Fibroblast of villous mesenchyme (primary cell): ENCODE measurements around the gene GPRC5B. TPM values are rescaled to one million over a fixed set of nuclear protein-coding genes. Genes with fewer than 3 reads are reported as not detected.

ENCODE experiments used
- DNase-seq: peaks from one replicate; pipeline ENCODE4 v3.0.0-alpha.2; 2010; ENCODE audit warnings: low read depth
- H3K4me3 ChIP-seq: 2 replicates; pipeline ENCODE4 v1.5.1; 2011; ENCODE audit warnings: low read depth, mild to moderate bottlenecking, low read length
- total RNA-seq: library from RNA; depleted of rRNA; stranded (reverse); fragments of >200 nt; gene quantifications from 2 replicates; pipeline ENCODE4 v1.2.3, GENCODE V29; 2012
- TF ChIP-seq, protein P1 (sequence below): IDR thresholded peaks from 2 replicates; pipeline ENCODE4 v1.5.1; 2012; ENCODE audit warnings: low read depth, mild to moderate bottlenecking, low read length; ENCODE audit not compliant: insufficient read depth

GPRC5B gene
- total RNA-seq, 1 donor: 21.6 TPM

DNA sequence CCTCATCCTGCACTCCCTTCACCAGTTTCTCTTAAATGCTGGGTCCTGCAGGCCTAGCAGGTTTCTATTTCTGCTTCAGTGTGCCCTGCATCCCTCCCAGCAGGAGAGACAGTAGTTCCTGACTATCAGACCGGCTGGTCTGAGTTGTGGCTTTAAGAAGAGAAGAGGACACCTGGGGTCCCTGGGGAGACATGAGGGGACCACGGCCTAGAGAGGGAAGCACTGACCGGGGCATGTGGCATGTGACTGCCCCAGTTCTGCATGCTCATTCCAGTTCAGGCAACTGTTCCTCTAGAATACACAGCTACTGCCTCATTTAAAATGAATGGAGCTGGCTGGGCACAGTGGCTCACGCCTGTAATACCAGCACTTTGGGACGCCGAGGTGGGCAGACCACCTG lies 61.3 kb downstream of the GPRC5B start:
- no peak for DNase-seq
- H3K4me3 ChIP-seq: no peak overlapping the region
- TF ChIP-seq, protein P1, sequence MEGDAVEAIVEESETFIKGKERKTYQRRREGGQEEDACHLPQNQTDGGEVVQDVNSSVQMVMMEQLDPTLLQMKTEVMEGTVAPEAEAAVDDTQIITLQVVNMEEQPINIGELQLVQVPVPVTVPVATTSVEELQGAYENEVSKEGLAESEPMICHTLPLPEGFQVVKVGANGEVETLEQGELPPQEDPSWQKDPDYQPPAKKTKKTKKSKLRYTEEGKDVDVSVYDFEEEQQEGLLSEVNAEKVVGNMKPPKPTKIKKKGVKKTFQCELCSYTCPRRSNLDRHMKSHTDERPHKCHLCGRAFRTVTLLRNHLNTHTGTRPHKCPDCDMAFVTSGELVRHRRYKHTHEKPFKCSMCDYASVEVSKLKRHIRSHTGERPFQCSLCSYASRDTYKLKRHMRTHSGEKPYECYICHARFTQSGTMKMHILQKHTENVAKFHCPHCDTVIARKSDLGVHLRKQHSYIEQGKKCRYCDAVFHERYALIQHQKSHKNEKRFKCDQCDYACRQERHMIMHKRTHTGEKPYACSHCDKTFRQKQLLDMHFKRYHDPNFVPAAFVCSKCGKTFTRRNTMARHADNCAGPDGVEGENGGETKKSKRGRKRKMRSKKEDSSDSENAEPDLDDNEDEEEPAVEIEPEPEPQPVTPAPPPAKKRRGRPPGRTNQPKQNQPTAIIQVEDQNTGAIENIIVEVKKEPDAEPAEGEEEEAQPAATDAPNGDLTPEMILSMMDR: no peak

DNA sequence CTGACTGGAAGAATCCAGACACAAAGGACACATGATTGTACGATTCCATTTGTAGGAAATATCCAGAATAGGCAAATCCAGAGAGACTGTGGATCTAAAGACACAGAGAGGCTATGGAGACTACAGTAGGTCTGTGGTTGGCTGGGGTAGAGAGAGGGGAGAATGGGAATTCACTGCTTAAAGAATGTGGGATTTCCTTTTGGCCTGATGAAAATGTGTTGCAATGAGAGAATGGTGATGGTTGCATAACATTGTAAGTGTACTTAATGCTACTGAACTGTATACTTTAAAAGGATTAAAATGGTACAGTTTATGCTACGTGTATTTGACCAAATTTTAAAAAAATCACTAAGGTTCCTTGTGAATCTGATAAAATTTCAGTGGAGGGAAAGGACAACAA lies 62.1 kb downstream of the GPRC5B start:
- DNase-seq: peak; percentile 92
- TF ChIP-seq, protein P1: no peak
- no peak overlapping the region for H3K4me3 ChIP-seq

DNA sequence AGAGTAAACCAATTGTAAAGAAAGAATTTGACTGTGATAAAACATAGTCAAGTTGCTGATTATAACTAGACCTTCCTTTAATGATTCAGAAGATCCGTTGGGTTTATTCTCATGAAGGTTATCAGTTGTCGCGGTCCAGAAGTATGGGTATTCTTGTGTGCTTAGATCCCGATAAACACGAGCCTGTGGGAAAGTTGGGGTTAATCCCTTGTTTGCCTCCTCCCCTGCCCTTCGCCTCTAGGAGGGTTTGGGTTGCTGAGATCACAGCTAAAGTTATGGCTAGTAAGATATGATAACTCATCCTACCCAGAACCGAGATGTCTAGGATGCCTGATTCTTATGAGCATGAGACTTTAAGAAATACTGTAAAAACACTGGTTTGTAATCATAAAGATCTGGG lies 66.8 kb downstream of the GPRC5B start:
- DNase-seq: peak; percentile 94
- TF ChIP-seq, protein P1: no peak
- H3K4me3 ChIP-seq: no peak overlapping the region

DNA sequence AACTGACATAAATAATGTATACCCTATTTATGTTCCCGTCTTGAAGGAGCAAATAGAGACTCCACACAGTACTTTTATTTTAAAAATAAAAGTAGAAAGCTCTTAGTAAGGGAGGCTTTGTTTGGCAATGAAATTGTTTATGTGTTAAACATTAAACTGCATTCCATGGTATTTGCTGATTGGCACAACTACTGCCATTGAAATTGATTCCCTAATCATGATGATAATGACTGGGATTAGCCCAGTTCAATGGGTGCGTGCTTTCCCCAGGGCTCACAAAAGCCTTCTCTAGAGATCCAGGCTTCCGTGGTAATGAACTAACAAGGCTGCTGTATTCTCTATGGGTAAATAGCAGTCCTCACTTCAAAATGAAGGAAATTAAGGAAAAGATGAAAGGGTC lies 67.5 kb downstream of the GPRC5B start:
- peak; percentile 29 for DNase-seq
- H3K4me3 ChIP-seq: no peak overlapping the region
- TF ChIP-seq, protein P1: no peak

GRCh38 chr16:19815418-19815817 lies 69.2 kb downstream of the GPRC5B start:
- no peak overlapping the region for H3K4me3 ChIP-seq
- DNase-seq: no peak
- TF ChIP-seq, protein P1: no peak

DNA sequence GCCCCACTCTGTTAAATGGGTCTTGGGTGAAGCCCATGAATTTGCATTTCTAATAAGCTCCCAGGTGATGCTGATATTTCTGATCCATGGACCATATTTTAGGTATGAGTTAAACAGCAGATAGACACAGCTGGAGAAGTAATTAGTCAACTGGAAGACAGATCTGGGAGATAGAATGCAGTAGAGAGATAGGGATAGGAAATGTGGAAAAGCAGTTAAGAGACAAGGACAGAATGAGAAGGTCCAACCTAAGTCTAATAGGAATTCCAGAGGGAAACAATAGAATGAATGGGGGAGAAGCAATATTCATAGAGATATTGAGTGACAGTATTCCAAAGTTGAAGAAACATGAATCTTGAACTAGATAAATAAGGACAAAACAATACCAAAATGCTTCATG lies 71.7 kb downstream of the GPRC5B start:
- H3K4me3 ChIP-seq: no peak overlapping the region
- no peak for DNase-seq
- TF ChIP-seq, protein P1: no peak

- TF ChIP-seq, protein P1: no peak
- no peak overlapping the region for H3K4me3 ChIP-seq
- peak; percentile 88 for DNase-seq
Observed at GRCh38 chr16:19810817-19811731, 73.6 kb downstream of the GPRC5B start.
